Measurements from ENCODE around the gene PRSS57. TPM values are rescaled to one million over a fixed set of nuclear protein-coding genes. Genes with fewer than 3 reads are reported as not detected.

The PRSS57 gene
- total and polyA plus RNA-seq, 12 donors = 0.13 to 0.51 (median 0.22) TPM; not detected in 9

- Histone ChIP-seq H3K4me1 (replicated peaks in 1 of 2) (peaks cover 15 to 49% of the 10 kb centered on the region in 2 donors), H3K4me3 (no peak overlapping the region), H3K36me3 (replicated peaks in 1 of 2) (peaks cover 0 to 18% of the 10 kb centered on the region in 2 donors), H3K27ac (peak overlapping the region in 1 of 5 donors; percentile 97), H3K27me3 (no peaks in the 10 kb centered on the region), H3K9me3 (replicated peaks in 1 of 3) (no peaks in the 10 kb centered on the region)
- intact Hi-C loops (cut with DNase I) = no loop called here
- no peak for DNase-seq
- TF ChIP-seq POLR2A (IDR thresholded peaks at IDR 0.05) (no peak), CTCF (IDR thresholded peaks at IDR 0.05) (no peak)
- WGBS, 4 donors = 80 to 87% (median 84%) methylated on average over 24 to 43 of the region's 43 CpGs
Observed at GRCh38 chr19:656751-657559, 38.3 kb downstream of the PRSS57 start.

- intact Hi-C loops (cut with DNase I) = no loop called here
- Histone ChIP-seq H3K27me3 (no peaks in the 10 kb centered on the region), H3K4me1 (replicated peaks in 1 of 2) (peaks cover 9 to 36% of the 10 kb centered on the region in 2 donors), H3K27ac (no peak overlapping the region), H3K36me3 (replicated peaks in 1 of 2) (peaks cover 0 to 31% of the 10 kb centered on the region in 2 donors), H3K9me3 (replicated peaks in 1 of 3) (no peaks in the 10 kb centered on the region), H3K4me3 (no peak overlapping the region)
- 76 to 86% (median 78%) methylated on average over 13 to 17 of the region's 17 CpGs for WGBS, 4 donors
- no peak for TF ChIP-seq CTCF (IDR thresholded peaks at IDR 0.05)
- no peak for TF ChIP-seq POLR2A (IDR thresholded peaks at IDR 0.05)
- no peak for DNase-seq
Observed at GRCh38 chr19:655691-656090, 39.6 kb downstream of the PRSS57 start.

GRCh38 chr19:653425-653824 is 41.8 kb downstream of the PRSS57 start:
- no peaks in the 10 kb centered on the region for H3K27me3 ChIP-seq
- no peaks in the 10 kb centered on the region for H3K9me3 ChIP-seq (replicated peaks in 1 of 3)
- TF ChIP-seq CTCF (IDR thresholded peaks at IDR 0.05) = no peak
- no peak for TF ChIP-seq POLR2A (IDR thresholded peaks at IDR 0.05)
- intact Hi-C loops (cut with DNase I) = no loop called here
- no peak for DNase-seq
- peaks cover 0 to 49% of the 10 kb centered on the region in 2 donors for H3K36me3 ChIP-seq (replicated peaks in 1 of 2)
- 82 to 94% (median 86%) methylated on average over 15 to 17 of the region's 17 CpGs; no CpG with 5 or more reads in 1 of the 4 donors for WGBS, 4 donors
- H3K4me1 ChIP-seq (replicated peaks in 1 of 2) = peaks cover 0 to 14% of the 10 kb centered on the region in 2 donors
- no peak overlapping the region for H3K27ac ChIP-seq
- no peak overlapping the region for H3K4me3 ChIP-seq

- TF ChIP-seq CTCF (IDR thresholded peaks at IDR 0.05) (no peak), POLR2A (IDR thresholded peaks at IDR 0.05) (no peak)
- H3K4me1 ChIP-seq (replicated peaks in 1 of 2) = peaks cover 0 to 7% of the 10 kb centered on the region in 2 donors
- no peaks in the 10 kb centered on the region for H3K9me3 ChIP-seq (replicated peaks in 1 of 3)
- no peak for DNase-seq
- H3K27me3 ChIP-seq = no peaks in the 10 kb centered on the region
- peaks cover 0 to 56% of the 10 kb centered on the region in 2 donors for H3K36me3 ChIP-seq (replicated peaks in 1 of 2)
- H3K4me3 ChIP-seq = no peak overlapping the region
- no peak overlapping the region for H3K27ac ChIP-seq
- intact Hi-C loops (cut with DNase I) = no loop called here
- 89 to 92% (median 91%) methylated on average over 21 to 54 of the region's 54 CpGs for WGBS, 4 donors
Observed at GRCh38 chr19:652467-653389, 42.5 kb downstream of the PRSS57 start.
